ENCODE data around the gene POLR3E. TPM values are rescaled to one million over a fixed set of nuclear protein-coding genes. Genes with fewer than 3 reads are reported as not detected.
A peak's percentile ranks its signal among the peaks of the same experiment; 100 is the strongest.

Gene POLR3E
- total RNA-seq, 1 donor = 19.2 TPM

DNA sequence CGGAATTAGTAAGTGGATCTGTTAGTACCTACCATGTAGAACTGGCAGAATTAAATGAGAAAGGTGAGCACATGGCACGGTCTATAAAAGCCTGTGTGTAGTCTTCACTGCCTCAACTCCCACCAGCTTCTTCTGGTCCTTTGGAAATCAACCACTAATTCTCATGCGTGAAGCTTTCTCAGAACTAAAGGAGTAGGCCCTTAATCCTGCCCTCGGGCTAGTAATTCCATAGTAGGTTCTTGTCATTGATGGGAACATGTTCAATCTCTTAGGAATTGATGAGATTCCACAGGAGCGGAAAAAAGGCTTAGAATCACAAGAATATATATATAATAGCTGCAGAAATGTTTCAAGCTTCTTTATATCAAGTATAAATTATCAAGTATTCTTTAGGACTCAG is 55.5 kb downstream of the POLR3E start:
- H2AFZ ChIP-seq (ENCODE audit: low read length) = no peak overlapping the region
- peaks cover 29% of the 10 kb centered on the region for H3K4me1 ChIP-seq (ENCODE audit: insufficient read depth, low read length)
- TF ChIP-seq, protein P1, sequence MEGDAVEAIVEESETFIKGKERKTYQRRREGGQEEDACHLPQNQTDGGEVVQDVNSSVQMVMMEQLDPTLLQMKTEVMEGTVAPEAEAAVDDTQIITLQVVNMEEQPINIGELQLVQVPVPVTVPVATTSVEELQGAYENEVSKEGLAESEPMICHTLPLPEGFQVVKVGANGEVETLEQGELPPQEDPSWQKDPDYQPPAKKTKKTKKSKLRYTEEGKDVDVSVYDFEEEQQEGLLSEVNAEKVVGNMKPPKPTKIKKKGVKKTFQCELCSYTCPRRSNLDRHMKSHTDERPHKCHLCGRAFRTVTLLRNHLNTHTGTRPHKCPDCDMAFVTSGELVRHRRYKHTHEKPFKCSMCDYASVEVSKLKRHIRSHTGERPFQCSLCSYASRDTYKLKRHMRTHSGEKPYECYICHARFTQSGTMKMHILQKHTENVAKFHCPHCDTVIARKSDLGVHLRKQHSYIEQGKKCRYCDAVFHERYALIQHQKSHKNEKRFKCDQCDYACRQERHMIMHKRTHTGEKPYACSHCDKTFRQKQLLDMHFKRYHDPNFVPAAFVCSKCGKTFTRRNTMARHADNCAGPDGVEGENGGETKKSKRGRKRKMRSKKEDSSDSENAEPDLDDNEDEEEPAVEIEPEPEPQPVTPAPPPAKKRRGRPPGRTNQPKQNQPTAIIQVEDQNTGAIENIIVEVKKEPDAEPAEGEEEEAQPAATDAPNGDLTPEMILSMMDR (IDR thresholded peaks at IDR 0.05; ENCODE audit: extremely low read depth, low read depth, low read length) = no peak
- no peak overlapping the region for H3K4me3 ChIP-seq (ENCODE audit: insufficient read depth, low read length)
- H3K36me3 ChIP-seq (ENCODE audit: insufficient read depth, low read length) = peaks cover 55% of the 10 kb centered on the region
- peak overlapping the region; percentile 33 for H3K4me2 ChIP-seq (ENCODE audit: insufficient read depth, low read length)
- DNase-seq (ENCODE audit: insufficient read length, low spot score, missing footprints) = no peak
- no peaks in the 10 kb centered on the region for H3K27me3 ChIP-seq (ENCODE audit: insufficient read depth, low read length)
- no peaks in the 10 kb centered on the region for H3K9me3 ChIP-seq (ENCODE audit: low read depth, low read length)
- H3K27ac ChIP-seq (ENCODE audit: low read depth, low read length) = peak overlapping the region; percentile 77
- peaks cover 74% of the 10 kb centered on the region for H3K79me2 ChIP-seq (ENCODE audit: insufficient read depth, low read length)
- peaks cover 46% of the 10 kb centered on the region for H4K20me1 ChIP-seq (ENCODE audit: insufficient read depth, low read length)

DNA sequence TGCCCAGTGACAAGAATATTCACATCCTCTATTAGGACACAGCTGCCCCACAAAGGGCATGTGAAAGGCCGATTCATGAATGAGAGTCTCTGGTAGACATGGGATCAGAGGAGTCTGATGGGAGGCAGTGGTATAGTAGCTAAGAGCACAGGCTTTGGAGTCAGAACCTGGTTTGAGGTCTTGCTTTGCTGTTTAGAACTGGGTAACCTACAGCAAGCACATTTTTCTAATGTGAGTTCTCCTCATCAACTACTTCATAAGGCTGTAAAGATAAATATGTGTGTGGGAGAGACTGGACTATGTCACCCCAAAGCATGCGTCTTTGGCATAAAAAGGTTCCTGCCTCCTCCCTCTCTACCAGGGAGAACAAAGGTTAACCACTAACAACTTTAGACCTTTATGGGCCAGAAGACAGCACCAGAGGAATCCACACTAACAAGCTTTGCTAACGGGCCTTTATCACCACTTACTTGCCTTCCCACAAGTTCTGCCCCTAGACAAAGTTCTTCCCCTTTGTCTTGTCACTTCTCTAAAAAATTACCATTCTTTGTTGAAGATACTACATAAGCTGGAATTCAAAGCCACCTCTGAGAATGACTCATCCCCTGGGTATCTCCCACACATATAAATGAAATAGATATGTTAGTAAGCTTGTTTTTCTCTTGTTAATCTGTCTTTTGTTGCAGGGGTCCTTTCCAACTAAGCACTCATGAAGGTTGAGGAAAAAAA is 56.1 kb downstream of the POLR3E start:
- no peak for DNase-seq (ENCODE audit: insufficient read length, low spot score, missing footprints)
- Histone ChIP-seq H3K79me2 (ENCODE audit: insufficient read depth, low read length) (peaks cover 80% of the 10 kb centered on the region), H3K27me3 (ENCODE audit: insufficient read depth, low read length) (no peaks in the 10 kb centered on the region), H2AFZ (ENCODE audit: low read length) (no peak overlapping the region), H3K4me2 (ENCODE audit: insufficient read depth, low read length) (peak overlapping the region; percentile 33), H3K4me3 (ENCODE audit: insufficient read depth, low read length) (no peak overlapping the region), H3K4me1 (ENCODE audit: insufficient read depth, low read length) (peaks cover 36% of the 10 kb centered on the region), H3K27ac (ENCODE audit: low read depth, low read length) (peak overlapping the region; percentile 77), H4K20me1 (ENCODE audit: insufficient read depth, low read length) (peaks cover 52% of the 10 kb centered on the region), H3K9me3 (ENCODE audit: low read depth, low read length) (no peaks in the 10 kb centered on the region), H3K36me3 (ENCODE audit: insufficient read depth, low read length) (peaks cover 49% of the 10 kb centered on the region)
- TF ChIP-seq, protein P1 (IDR thresholded peaks at IDR 0.05; ENCODE audit: extremely low read depth, low read depth, low read length) = no peak

DNA sequence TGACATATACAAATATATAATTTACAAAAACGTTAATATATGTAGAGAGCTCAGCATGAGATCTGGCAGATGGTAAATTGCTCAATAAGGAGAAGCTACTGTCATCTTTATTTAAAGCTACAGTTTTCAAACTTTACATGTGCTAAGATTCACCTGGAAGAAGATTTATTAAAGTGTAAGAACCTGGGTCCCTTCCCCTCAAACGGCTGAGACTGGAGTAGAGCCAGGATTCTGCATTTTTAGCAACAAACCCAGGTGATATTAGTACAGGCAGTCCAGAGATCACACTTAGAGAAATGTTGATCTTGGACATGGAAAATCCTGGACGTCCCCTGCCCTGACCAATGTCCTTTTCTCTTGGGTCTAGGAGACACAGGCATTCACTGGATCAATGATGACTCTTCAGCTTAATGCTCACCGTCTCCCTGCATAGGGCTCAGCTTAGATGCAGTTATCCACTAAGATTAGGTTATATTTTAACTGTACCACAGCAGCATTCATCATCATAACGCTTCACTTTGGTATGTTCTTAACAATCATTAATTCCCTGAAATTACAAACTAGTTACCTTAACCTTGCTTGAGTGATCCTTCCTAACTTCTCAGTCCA is 56.8 kb downstream of the POLR3E start:
- peaks cover 84% of the 10 kb centered on the region for H3K79me2 ChIP-seq (ENCODE audit: insufficient read depth, low read length)
- no peak overlapping the region for H3K4me3 ChIP-seq (ENCODE audit: insufficient read depth, low read length)
- H3K4me1 ChIP-seq (ENCODE audit: insufficient read depth, low read length) = peaks cover 36% of the 10 kb centered on the region
- TF ChIP-seq, protein P1 (IDR thresholded peaks at IDR 0.05; ENCODE audit: extremely low read depth, low read depth, low read length) = no peak
- H3K27me3 ChIP-seq (ENCODE audit: insufficient read depth, low read length) = no peaks in the 10 kb centered on the region
- H3K4me2 ChIP-seq (ENCODE audit: insufficient read depth, low read length) = peak overlapping the region; percentile 33
- H3K36me3 ChIP-seq (ENCODE audit: insufficient read depth, low read length) = peaks cover 42% of the 10 kb centered on the region
- H3K27ac ChIP-seq (ENCODE audit: low read depth, low read length) = peak overlapping the region; percentile 77
- no peaks in the 10 kb centered on the region for H3K9me3 ChIP-seq (ENCODE audit: low read depth, low read length)
- H2AFZ ChIP-seq (ENCODE audit: low read length) = no peak overlapping the region
- H4K20me1 ChIP-seq (ENCODE audit: insufficient read depth, low read length) = peaks cover 53% of the 10 kb centered on the region
- no peak for DNase-seq (ENCODE audit: insufficient read length, low spot score, missing footprints)

DNA sequence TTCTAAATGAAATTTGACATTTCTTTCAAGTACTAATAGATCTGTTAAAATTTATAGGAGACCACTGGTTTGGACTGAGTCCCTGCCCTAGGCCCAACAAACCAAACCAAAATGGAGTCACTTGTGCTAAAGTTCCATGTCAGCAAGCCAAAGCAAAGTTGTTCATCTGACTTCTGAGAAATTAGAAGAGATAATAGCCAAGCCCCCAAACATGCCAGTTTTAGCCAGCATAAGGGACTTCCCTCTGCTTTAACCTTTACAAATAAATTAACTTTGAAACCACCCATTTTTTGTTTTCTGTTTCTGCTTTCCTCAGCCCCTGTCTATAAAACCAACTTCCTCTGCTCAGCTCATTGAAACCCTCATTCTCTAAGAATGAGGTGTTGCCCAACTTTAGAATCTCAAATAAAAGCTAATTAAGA is 58.3 kb downstream of the POLR3E start:
- H3K79me2 ChIP-seq (ENCODE audit: insufficient read depth, low read length) = peaks cover 85% of the 10 kb centered on the region
- H3K27ac ChIP-seq (ENCODE audit: low read depth, low read length) = no peak overlapping the region
- no peaks in the 10 kb centered on the region for H3K27me3 ChIP-seq (ENCODE audit: insufficient read depth, low read length)
- no peak overlapping the region for H3K4me2 ChIP-seq (ENCODE audit: insufficient read depth, low read length)
- no peaks in the 10 kb centered on the region for H3K9me3 ChIP-seq (ENCODE audit: low read depth, low read length)
- no peak overlapping the region for H3K4me3 ChIP-seq (ENCODE audit: insufficient read depth, low read length)
- no peak overlapping the region for H2AFZ ChIP-seq (ENCODE audit: low read length)
- peaks cover 49% of the 10 kb centered on the region for H4K20me1 ChIP-seq (ENCODE audit: insufficient read depth, low read length)
- no peak for DNase-seq (ENCODE audit: insufficient read length, low spot score, missing footprints)
- H3K4me1 ChIP-seq (ENCODE audit: insufficient read depth, low read length) = peaks cover 36% of the 10 kb centered on the region
- TF ChIP-seq, protein P1 (IDR thresholded peaks at IDR 0.05; ENCODE audit: extremely low read depth, low read depth, low read length) = no peak
- peaks cover 44% of the 10 kb centered on the region for H3K36me3 ChIP-seq (ENCODE audit: insufficient read depth, low read length)

All from osteoblast (primary cell).